BE2C (cell line): ENCODE data around the gene XCL1.
"Not testable (repeated sequence)": the region's sequence is repeated elsewhere in the genome, so short reads cannot be mapped to it uniquely, and the experiment has no call there.

Source experiments
- DNase-seq: peaks from one replicate; pipeline ENCODE4 v3.0.0-alpha.2; 2020
- H3K27me3 ChIP-seq: fragments of 250-450 bp; sonication (Bioruptor Pico); 2 replicates; pipeline ENCODE4 v1.5.1; 2020; ENCODE audit warnings: mild to moderate bottlenecking
- H3K36me3 ChIP-seq: fragments of 250-450 bp; sonication (Bioruptor Pico); 2 replicates; pipeline ENCODE4 v1.5.1; 2020; ENCODE audit warnings: mild to moderate bottlenecking
- H3K4me1 ChIP-seq: fragments of 250-450 bp; sonication (Bioruptor Pico); 2 replicates; pipeline ENCODE4 v1.5.1; 2020
- H3K4me3 ChIP-seq: 2 replicates; pipeline ENCODE4 v1.5.1; 2011; ENCODE audit warnings: low read depth, low read length
- H3K9me3 ChIP-seq: fragments of 250-450 bp; sonication (Bioruptor Pico); 2 replicates; pipeline ENCODE4 v1.5.1; 2020
- TF ChIP-seq, protein P1 (sequence below): IDR thresholded peaks from 2 replicates; pipeline ENCODE4 v1.5.1; 2012; ENCODE audit warnings: mild to moderate bottlenecking, low read depth, low read length

The XCL1 gene

DNA sequence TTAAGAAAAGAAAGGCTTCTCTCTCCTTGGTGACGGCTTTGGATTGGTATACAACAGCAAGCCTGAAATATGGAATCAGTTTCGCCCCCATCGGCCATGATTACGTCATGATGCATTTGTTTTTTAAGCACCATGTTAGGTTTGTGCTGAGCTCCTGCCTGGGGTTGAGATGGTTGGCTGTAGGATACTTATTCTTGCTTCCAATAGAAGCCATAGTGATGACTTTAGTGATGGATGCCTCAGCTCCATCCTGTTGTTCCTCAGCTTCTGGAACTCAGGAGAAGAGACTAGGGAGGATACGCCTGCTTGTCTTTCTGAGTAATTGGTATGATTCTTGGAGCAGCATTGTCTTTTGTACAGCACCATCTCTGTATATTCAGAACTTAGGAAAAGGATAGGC, 14.7 kb downstream of the XCL1 start:
- H3K4me1 ChIP-seq = no peaks in the 10 kb centered on the region
- no peak overlapping the region for H3K4me3 ChIP-seq

GRCh38 chr1:168591641-168592250, 15.3 kb downstream of the XCL1 start:
- no peaks in the 10 kb centered on the region for H3K9me3 ChIP-seq
- DNase-seq = no peak
- TF ChIP-seq, protein P1, sequence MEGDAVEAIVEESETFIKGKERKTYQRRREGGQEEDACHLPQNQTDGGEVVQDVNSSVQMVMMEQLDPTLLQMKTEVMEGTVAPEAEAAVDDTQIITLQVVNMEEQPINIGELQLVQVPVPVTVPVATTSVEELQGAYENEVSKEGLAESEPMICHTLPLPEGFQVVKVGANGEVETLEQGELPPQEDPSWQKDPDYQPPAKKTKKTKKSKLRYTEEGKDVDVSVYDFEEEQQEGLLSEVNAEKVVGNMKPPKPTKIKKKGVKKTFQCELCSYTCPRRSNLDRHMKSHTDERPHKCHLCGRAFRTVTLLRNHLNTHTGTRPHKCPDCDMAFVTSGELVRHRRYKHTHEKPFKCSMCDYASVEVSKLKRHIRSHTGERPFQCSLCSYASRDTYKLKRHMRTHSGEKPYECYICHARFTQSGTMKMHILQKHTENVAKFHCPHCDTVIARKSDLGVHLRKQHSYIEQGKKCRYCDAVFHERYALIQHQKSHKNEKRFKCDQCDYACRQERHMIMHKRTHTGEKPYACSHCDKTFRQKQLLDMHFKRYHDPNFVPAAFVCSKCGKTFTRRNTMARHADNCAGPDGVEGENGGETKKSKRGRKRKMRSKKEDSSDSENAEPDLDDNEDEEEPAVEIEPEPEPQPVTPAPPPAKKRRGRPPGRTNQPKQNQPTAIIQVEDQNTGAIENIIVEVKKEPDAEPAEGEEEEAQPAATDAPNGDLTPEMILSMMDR = no peak
- H3K4me1 ChIP-seq = no peaks in the 10 kb centered on the region
- no peak overlapping the region for H3K4me3 ChIP-seq
- H3K36me3 ChIP-seq = no peaks in the 10 kb centered on the region
- H3K27me3 ChIP-seq = no peaks in the 10 kb centered on the region; the same call in 1 of the 2 replicates

More for the DNA sequence above, 14.7 kb downstream of the XCL1 start:
- TF ChIP-seq, protein P1 = no peak
- Histone ChIP-seq H3K9me3 (no peaks in the 10 kb centered on the region), H3K27me3 (no peaks in the 10 kb centered on the region; the same call in 1 of the 2 replicates), H3K36me3 (no peaks in the 10 kb centered on the region)
- DNase-seq = no peak

DNA sequence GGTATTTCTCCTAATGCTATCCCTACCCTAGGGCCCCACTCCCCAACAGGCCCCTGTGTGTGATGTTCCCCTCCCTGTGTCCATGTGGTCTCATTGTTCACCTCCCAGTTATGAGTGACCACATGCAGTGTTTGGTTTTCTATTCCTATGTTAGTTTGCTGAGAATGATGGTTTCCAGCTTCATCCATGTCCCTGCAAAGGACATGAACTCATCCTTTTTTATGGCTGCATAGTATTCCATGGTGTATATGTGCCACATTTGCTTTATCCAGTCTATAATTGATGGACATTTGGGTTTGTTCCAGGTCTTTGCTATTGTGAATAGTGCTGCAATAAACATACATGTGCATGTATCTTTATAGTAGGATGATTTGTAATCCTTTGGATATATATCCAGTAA, 19.0 kb downstream of the XCL1 start:
- DNase-seq, H3K27me3 ChIP-seq, H3K4me3 ChIP-seq, H3K4me1 ChIP-seq, H3K9me3 ChIP-seq, H3K36me3 ChIP-seq: not testable (repeated sequence)

DNA sequence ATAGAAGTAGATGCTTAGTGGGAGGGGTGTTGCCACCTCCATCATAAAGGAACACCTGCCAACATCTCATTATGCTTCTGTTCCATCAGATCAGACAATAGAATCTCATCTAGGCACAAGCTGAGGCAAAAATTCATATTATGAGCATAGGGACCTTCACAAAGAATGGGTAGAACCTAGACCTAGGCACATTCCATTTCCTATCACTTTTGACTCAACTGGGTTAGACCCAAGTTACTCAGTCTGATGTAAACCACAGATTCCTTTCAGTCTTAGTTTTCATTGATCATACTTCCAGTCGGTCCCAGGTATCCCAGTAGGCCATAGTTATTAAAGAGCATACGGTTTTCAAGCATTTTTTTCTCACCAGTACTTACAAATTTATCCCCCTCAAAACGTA, 21.7 kb downstream of the XCL1 start:
- TF ChIP-seq, protein P1 = no peak
- H3K4me1 ChIP-seq = no peaks in the 10 kb centered on the region
- no peak overlapping the region for H3K4me3 ChIP-seq
- no peaks in the 10 kb centered on the region for H3K36me3 ChIP-seq
- H3K9me3 ChIP-seq = no peaks in the 10 kb centered on the region
- DNase-seq = no peak
- H3K27me3 ChIP-seq = no peaks in the 10 kb centered on the region; the same call in 1 of the 2 replicates

DNA sequence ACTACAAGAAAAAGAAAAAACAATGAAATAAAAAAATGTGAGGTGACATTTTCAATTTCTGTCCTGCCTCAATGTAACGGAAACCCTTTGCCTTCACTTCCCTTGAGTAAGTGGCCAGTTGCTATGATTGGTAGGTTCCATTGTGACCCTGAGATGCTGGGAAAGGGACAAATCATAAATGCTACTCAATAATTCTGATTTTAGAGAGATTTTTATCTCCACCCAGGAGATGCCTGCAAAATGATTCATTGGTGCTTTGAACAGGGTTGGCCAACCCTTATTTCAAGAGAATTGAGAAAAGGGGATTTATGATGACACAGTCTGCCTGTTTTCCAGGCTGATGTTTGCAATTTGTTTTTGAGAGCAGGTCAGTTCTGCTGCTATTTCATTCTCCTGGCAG, 22.5 kb downstream of the XCL1 start:
- Histone ChIP-seq H3K36me3 (no peaks in the 10 kb centered on the region), H3K9me3 (no peaks in the 10 kb centered on the region), H3K27me3 (no peaks in the 10 kb centered on the region), H3K4me3 (no peak overlapping the region), H3K4me1 (peaks cover 4% of the 10 kb centered on the region)
- TF ChIP-seq, protein P1 = no peak
- DNase-seq = no peak

DNA sequence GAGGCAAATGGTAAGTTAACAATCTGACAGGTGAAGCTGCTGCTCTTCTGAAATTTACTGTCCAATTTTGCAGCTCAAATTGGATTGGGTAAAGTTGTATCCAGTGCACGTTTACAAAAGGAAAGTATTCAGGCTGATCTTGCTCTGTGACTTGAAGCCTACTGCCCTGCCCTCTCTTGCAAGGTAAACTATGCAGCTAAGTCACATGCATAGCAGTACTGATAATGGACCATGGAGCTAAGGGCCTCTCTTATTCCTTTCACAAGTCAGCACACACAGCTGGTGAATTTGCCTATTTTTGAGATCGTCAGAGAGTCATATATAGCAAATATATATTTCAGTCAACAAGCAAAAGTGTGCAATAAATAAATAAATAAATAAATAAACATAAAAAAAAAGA, 23.2 kb downstream of the XCL1 start:
- H3K27me3 ChIP-seq = no peaks in the 10 kb centered on the region
- DNase-seq = no peak
- H3K4me3 ChIP-seq = no peak overlapping the region
- no peaks in the 10 kb centered on the region for H3K36me3 ChIP-seq
- peaks cover 7% of the 10 kb centered on the region for H3K4me1 ChIP-seq
- TF ChIP-seq, protein P1 = no peak
- H3K9me3 ChIP-seq = no peaks in the 10 kb centered on the region
